K562 (cell line): ENCODE data around the gene DYNLT4. TPM values are rescaled to one million over a fixed set of nuclear protein-coding genes. Genes with fewer than 3 reads are reported as not detected.

Source experiments
- CHD2 ChIP-seq: IDR thresholded peaks from 2 replicates; pipeline ENCODE4 v1.6.1; 2011; ENCODE audit warnings: low read depth, low read length
- KDM1A ChIP-seq, 2 experiments: fragments of 450-650 bp; IDR thresholded peaks; 2 replicates each; pipeline ENCODE4 v1.6.1; 2016; ENCODE audit warnings: mild to moderate bottlenecking in 2 of 2
- MIER1 ChIP-seq: fragments of 450-650 bp; IDR thresholded peaks from 2 replicates; pipeline ENCODE4 v1.6.1; 2016; ENCODE audit warnings: antibody characterized with exemption, mild to moderate bottlenecking, low read depth
- SAFB2 ChIP-seq: fragments of 200-400 bp; formaldehyde crosslinking; IDR thresholded peaks from 2 replicates; pipeline ENCODE4 v1.6.1; 2018; ENCODE audit warnings: borderline replicate concordance, low read length, low read depth, moderate library complexity; ENCODE audit not compliant: severe bottlenecking
- TAF15 ChIP-seq: fragments of 200-400 bp; formaldehyde crosslinking; IDR thresholded peaks from 2 replicates; pipeline ENCODE4 v1.6.1; 2017; ENCODE audit warnings: mild to moderate bottlenecking, low read depth, low read length, moderate library complexity
- polyA plus RNA-seq, 8 experiments: library from polyadenylated mRNA; depleted of rRNA in 4 of 8; stranded (reverse) in 5 of 8; unstranded in 3 of 8; fragments of >200 nt; fragmentation: Nextera tagmentation in 2 of 8; fragmentation: Illumina TruSeq in 1 of 8; extraction: Ambion mirVana in 2 of 8; extraction: Trizol in 1 of 8; gene quantifications; 2 replicates each; pipeline versions ENCODE4 v1.2.1 to v1.2.3, GENCODE V29; 2011 to 2014; ENCODE audit warnings: inconsistent platforms in 1 of 8, missing spikeins in 1 of 8
- total RNA-seq, 7 experiments: library from RNA; depleted of rRNA in 6 of 7; stranded (reverse); fragments of >200 nt in 6 of 7; fragmentation: Illumina TruSeq in 2 of 7; extraction: Trizol in 2 of 7; gene quantifications; 2 replicates each; pipeline versions ENCODE4 v1.2.1 to v1.2.3, GENCODE V29; 2011 to 2021; ENCODE audit warnings: low replicate concordance in 1 of 7
- TF ChIP-seq, protein P1 (sequence below): fragments of 450-650 bp; IDR thresholded peaks from 2 replicates; pipeline ENCODE4 v1.6.1; 2016; ENCODE audit warnings: mild to moderate bottlenecking, moderate library complexity
- TF ChIP-seq, protein P2 (sequence below): fragments of 450-650 bp; formaldehyde crosslinking; IDR thresholded peaks from 2 replicates; pipeline ENCODE4 v1.4.0; 2020; ENCODE audit warnings: mild to moderate bottlenecking

DYNLT4 gene
- total and polyA plus RNA-seq, 9 of the 15 experiments (the other 6 are each of a cell fraction or from before 2014, with no cell fraction given), result 0.29 to 0.73 TPM; not detected in 7

DNA sequence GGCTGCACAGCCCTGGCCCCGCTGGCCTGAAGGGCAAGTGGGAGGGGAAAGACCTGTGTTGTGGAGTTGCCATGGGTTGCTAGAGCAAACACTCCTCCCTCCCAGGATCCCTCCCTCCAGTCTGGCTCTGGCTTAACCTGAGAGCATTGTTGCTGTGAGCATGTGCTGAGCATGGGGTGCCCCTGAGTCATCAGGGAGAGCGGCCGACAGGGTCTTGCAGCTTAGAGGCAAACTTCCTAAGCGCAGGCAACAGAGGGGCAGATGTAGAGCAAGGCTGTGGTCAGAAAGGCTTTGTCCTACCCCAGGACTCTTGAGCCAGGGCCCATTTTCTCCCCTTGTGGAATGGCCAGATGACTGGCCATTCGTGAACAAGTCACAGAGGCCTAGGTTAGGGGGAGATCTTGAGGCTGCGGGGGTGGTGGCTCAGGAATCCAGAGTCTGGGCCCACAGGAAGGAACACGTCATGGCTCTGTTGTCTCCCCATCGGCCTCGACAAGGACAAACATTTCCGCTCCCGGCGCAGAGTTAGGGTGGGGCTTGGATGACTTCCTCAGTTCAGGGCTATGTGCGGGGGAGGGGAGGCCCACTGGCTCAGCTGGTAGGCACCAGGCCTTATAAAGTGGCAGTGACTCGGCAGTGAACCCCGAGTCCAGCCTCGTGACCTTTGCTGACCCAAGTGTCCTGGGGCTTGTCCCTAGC, 362 bp upstream of the DYNLT4 start (continued):
- TF ChIP-seq TAF15, result no peak
- TF ChIP-seq, protein P1, sequence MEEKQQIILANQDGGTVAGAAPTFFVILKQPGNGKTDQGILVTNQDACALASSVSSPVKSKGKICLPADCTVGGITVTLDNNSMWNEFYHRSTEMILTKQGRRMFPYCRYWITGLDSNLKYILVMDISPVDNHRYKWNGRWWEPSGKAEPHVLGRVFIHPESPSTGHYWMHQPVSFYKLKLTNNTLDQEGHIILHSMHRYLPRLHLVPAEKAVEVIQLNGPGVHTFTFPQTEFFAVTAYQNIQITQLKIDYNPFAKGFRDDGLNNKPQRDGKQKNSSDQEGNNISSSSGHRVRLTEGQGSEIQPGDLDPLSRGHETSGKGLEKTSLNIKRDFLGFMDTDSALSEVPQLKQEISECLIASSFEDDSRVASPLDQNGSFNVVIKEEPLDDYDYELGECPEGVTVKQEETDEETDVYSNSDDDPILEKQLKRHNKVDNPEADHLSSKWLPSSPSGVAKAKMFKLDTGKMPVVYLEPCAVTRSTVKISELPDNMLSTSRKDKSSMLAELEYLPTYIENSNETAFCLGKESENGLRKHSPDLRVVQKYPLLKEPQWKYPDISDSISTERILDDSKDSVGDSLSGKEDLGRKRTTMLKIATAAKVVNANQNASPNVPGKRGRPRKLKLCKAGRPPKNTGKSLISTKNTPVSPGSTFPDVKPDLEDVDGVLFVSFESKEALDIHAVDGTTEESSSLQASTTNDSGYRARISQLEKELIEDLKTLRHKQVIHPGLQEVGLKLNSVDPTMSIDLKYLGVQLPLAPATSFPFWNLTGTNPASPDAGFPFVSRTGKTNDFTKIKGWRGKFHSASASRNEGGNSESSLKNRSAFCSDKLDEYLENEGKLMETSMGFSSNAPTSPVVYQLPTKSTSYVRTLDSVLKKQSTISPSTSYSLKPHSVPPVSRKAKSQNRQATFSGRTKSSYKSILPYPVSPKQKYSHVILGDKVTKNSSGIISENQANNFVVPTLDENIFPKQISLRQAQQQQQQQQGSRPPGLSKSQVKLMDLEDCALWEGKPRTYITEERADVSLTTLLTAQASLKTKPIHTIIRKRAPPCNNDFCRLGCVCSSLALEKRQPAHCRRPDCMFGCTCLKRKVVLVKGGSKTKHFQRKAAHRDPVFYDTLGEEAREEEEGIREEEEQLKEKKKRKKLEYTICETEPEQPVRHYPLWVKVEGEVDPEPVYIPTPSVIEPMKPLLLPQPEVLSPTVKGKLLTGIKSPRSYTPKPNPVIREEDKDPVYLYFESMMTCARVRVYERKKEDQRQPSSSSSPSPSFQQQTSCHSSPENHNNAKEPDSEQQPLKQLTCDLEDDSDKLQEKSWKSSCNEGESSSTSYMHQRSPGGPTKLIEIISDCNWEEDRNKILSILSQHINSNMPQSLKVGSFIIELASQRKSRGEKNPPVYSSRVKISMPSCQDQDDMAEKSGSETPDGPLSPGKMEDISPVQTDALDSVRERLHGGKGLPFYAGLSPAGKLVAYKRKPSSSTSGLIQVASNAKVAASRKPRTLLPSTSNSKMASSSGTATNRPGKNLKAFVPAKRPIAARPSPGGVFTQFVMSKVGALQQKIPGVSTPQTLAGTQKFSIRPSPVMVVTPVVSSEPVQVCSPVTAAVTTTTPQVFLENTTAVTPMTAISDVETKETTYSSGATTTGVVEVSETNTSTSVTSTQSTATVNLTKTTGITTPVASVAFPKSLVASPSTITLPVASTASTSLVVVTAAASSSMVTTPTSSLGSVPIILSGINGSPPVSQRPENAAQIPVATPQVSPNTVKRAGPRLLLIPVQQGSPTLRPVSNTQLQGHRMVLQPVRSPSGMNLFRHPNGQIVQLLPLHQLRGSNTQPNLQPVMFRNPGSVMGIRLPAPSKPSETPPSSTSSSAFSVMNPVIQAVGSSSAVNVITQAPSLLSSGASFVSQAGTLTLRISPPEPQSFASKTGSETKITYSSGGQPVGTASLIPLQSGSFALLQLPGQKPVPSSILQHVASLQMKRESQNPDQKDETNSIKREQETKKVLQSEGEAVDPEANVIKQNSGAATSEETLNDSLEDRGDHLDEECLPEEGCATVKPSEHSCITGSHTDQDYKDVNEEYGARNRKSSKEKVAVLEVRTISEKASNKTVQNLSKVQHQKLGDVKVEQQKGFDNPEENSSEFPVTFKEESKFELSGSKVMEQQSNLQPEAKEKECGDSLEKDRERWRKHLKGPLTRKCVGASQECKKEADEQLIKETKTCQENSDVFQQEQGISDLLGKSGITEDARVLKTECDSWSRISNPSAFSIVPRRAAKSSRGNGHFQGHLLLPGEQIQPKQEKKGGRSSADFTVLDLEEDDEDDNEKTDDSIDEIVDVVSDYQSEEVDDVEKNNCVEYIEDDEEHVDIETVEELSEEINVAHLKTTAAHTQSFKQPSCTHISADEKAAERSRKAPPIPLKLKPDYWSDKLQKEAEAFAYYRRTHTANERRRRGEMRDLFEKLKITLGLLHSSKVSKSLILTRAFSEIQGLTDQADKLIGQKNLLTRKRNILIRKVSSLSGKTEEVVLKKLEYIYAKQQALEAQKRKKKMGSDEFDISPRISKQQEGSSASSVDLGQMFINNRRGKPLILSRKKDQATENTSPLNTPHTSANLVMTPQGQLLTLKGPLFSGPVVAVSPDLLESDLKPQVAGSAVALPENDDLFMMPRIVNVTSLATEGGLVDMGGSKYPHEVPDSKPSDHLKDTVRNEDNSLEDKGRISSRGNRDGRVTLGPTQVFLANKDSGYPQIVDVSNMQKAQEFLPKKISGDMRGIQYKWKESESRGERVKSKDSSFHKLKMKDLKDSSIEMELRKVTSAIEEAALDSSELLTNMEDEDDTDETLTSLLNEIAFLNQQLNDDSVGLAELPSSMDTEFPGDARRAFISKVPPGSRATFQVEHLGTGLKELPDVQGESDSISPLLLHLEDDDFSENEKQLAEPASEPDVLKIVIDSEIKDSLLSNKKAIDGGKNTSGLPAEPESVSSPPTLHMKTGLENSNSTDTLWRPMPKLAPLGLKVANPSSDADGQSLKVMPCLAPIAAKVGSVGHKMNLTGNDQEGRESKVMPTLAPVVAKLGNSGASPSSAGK, result peak; percentile 100
- TF ChIP-seq MIER1, result 0 out of 2 replicates have a peak, but pooled peaks have one; percentile 6
- peak in 1 of 2 experiments; percentile 29; a peak in 2 of 4 replicates for TF ChIP-seq KDM1A (IDR thresholded peaks at IDR 0.05)
- TF ChIP-seq SAFB2, result no peak
- 0 out of 2 replicates have a peak, but pooled peaks have one; percentile 41 for TF ChIP-seq CHD2
- TF ChIP-seq, protein P2, sequence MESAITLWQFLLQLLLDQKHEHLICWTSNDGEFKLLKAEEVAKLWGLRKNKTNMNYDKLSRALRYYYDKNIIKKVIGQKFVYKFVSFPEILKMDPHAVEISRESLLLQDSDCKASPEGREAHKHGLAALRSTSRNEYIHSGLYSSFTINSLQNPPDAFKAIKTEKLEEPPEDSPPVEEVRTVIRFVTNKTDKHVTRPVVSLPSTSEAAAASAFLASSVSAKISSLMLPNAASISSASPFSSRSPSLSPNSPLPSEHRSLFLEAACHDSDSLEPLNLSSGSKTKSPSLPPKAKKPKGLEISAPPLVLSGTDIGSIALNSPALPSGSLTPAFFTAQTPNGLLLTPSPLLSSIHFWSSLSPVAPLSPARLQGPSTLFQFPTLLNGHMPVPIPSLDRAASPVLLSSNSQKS (CRISPR knock-in tag), result peak; percentile 18; the same call in 1 of the 2 replicates
